Mesenteric fat pad (tissue), 1 donor: ENCODE results near the gene DOCK4. TPM values are rescaled to one million over a fixed set of nuclear protein-coding genes. Genes with fewer than 3 reads are reported as not detected.

Experiments used
- DNase-seq: peaks from one replicate; pipeline ENCODE4 v3.0.0-alpha.2; 2020; ENCODE audit warnings: low spot score
- total RNA-seq: library from RNA; stranded (reverse); fragmentation: NEBNext Ultra II Directional; extraction: Animal tissue kit (Norgen Biotek cat#: 25700); gene quantifications from one replicate; pipeline ENCODE4 v1.2.1, GENCODE V29; 2021
- donor health status: DM: yes; HTN: yes; CAD: no.

DOCK4 gene
- total RNA-seq, 1 donor from 2014 or later = 40.9 TPM

GRCh38 chr7:111690364-111691111, 515.7 kb downstream of the DOCK4 start:
- no peak for DNase-seq

DNA sequence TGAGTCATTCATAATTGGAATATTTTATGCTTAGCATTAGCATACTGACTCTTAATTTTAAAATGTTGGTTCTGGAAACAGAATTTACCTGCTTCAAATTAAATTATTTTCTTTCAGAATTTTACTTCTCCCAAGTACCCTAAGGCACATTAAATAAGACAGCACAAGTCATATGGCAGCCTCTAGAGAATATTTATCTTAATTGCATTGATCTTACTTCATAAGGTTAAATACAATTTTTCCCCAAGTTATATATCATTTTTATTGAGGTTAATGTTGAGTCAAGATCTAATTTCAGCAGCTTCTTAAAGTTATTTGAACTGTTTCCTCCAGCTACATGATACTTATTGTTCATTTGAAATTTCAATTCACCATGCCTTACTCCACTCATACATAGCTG, 520.9 kb downstream of the DOCK4 start:
- no peak for DNase-seq

DNA sequence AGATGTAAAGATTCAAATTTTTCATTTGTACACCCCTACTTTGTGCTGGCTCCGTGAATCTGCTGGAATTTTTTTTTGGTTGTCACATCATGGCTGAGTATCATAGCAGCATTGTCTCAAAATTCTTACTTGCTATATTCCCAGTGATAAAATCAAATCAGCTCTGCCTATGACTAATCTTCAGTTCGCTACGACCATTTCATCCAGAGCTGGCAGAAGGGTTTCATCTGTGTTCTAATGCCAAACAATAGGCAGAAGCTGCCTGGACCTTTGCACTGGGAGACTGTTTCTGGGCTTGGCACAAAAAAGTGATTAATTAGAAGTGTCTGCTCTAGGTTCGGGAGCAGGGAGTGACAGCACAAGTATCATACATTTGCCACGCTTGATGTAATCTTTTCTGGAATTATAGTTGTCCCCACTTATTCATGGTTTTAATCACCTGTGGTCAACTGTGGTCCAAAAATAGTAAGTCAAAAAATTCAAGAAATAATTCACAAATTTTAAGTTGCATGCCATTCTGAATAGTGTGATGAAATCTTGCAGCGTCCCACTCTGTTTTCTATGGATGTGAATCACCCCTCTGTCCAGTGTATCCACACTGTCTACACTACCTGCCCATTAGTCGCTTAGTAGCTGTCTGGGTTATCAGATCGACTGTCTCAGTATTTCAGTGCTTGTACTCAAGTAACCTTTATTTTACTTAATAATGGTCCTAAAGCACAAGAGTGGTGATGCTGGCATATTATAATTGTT, 523.4 kb downstream of the DOCK4 start:
- DNase-seq = no peak

- DNase-seq = no peak
These were observed 525.0 kb downstream of the DOCK4 start for GRCh38 chr7:111681242-111681641.

DNA sequence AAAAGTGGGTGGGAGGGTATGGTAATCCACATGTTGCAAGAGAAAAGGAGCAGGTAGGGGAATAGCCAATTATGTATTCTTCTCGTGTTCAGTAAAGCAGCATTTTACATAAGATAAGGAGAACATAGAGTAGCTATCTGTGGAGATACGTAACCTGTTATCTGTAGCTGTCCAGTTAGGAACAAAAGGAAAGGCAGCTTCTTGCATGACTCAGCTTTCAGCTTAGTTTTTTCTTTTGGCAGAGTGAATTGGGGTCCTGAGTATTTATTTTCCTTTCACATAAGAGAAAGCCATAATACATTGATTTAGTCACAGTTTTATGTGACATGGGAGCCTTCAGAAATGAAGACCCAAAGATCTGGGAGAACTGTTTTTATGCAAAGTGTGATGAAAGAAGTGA, 527.2 kb downstream of the DOCK4 start:
- DNase-seq = no peak

GRCh38 chr7:111678281-111678680, 527.9 kb downstream of the DOCK4 start:
- DNase-seq = no peak

GRCh38 chr7:111677848-111678247, 528.4 kb downstream of the DOCK4 start:
- no peak for DNase-seq

GRCh38 chr7:111676811-111677210, 529.4 kb downstream of the DOCK4 start:
- DNase-seq = no peak

Other genes with a start within 250 kb of the DOCK4 start
- 10.6 TPM for gene ZNF277, start 296 bp upstream of the DOCK4 start, total RNA-seq
- 82.6 TPM for gene IFRD1, start 244.1 kb upstream of the DOCK4 start, total RNA-seq